Measurements from ENCODE around the gene PI4K2B.
"Not testable (repeated sequence)": the region's sequence is repeated elsewhere in the genome, so short reads cannot be mapped to it uniquely, and the experiment has no call there.

The PI4K2B gene

GRCh38 chr4:25233194-25233593 lies 639 bp upstream of the PI4K2B start:
- no peak for TF ChIP-seq CTCF (IDR thresholded peaks at IDR 0.05; ENCODE audit: insufficient read depth, low read depth, low read length, missing control alignments)
- DNase-seq (ENCODE audit: low read depth) = no peak
- peak overlapping the region; percentile 44 for H3K4me3 ChIP-seq (ENCODE audit: low read length)

- DNase-seq (ENCODE audit: low read depth) = peak; percentile 97
- TF ChIP-seq CTCF (IDR thresholded peaks at IDR 0.05; ENCODE audit: insufficient read depth, low read depth, low read length, missing control alignments) = peak; percentile 34
- H3K4me3 ChIP-seq (ENCODE audit: low read length) = peak overlapping the region; percentile 76
Measured at GRCh38 chr4:25234390-25235370, 847 bp downstream of the PI4K2B start.

GRCh38 chr4:25235401-25235800 lies 1.6 kb downstream of the PI4K2B start:
- H3K4me3 ChIP-seq (ENCODE audit: low read length) = peak overlapping the region; percentile 76
- TF ChIP-seq CTCF (IDR thresholded peaks at IDR 0.05; ENCODE audit: insufficient read depth, low read depth, low read length, missing control alignments) = no peak
- no peak for DNase-seq (ENCODE audit: low read depth)

GRCh38 chr4:25236030-25236429 lies 2.2 kb downstream of the PI4K2B start:
- not testable (repeated sequence) for DNase-seq (ENCODE audit: low read depth)
- H3K4me3 ChIP-seq (ENCODE audit: low read length) = peak overlapping the region; percentile 76

- DNase-seq (ENCODE audit: low read depth) = no peak
- no peak overlapping the region for H3K4me3 ChIP-seq (ENCODE audit: low read length)
- no peak for TF ChIP-seq CTCF (IDR thresholded peaks at IDR 0.05; ENCODE audit: insufficient read depth, low read depth, low read length, missing control alignments)
Measured at GRCh38 chr4:25236971-25237370, 3.1 kb downstream of the PI4K2B start.

GRCh38 chr4:25238052-25238451 lies 4.2 kb downstream of the PI4K2B start:
- H3K4me3 ChIP-seq (ENCODE audit: low read length) = no peak overlapping the region
- DNase-seq (ENCODE audit: low read depth) = no peak
- TF ChIP-seq CTCF (IDR thresholded peaks at IDR 0.05; ENCODE audit: insufficient read depth, low read depth, low read length, missing control alignments) = no peak

- H3K4me3 ChIP-seq (ENCODE audit: low read length); DNase-seq (ENCODE audit: low read depth): not testable (repeated sequence)
Measured at GRCh38 chr4:25239528-25239927, 5.7 kb downstream of the PI4K2B start.

GRCh38 chr4:25240754-25241210 lies 6.9 kb downstream of the PI4K2B start:
- not testable (repeated sequence) for DNase-seq (ENCODE audit: low read depth); H3K4me3 ChIP-seq (ENCODE audit: low read length)

GRCh38 chr4:25242195-25242594 lies 8.4 kb downstream of the PI4K2B start:
- H3K4me3 ChIP-seq (ENCODE audit: low read length); DNase-seq (ENCODE audit: low read depth): not testable (repeated sequence)
